Measurements from ENCODE around the gene ZSWIM8. TPM values are rescaled to one million over a fixed set of nuclear protein-coding genes. Genes with fewer than 3 reads are reported as not detected.
A peak's percentile ranks its signal among the peaks of the same experiment; 100 is the strongest.
"Not testable (repeated sequence)": the region's sequence is repeated elsewhere in the genome, so short reads cannot be mapped to it uniquely, and the experiment has no call there.

Gene ZSWIM8
- total RNA-seq, 6 experiments from 2014 or later, result 52.2 to 107 (median 77.5) TPM

- intact Hi-C loops (cut with DNase I), result no loop called here
- Histone ChIP-seq H3K36me3 (peaks cover 0 to 76% (median 50%) of the 10 kb centered on the region in 4 donors), H3K9me3 (no peaks in the 10 kb centered on the region), H3K27me3 (no peaks in the 10 kb centered on the region), H3K4me1 (peaks cover 0 to 16% (median 5%) of the 10 kb centered on the region in 4 donors), H3K27ac (no peak overlapping the region), H3K4me3 (no peak overlapping the region)
- ATAC-seq (no peak), DNase-seq (no peak)
- 84% methylated on average over 12 of the region's 22 CpGs for WGBS (ENCODE audit: insufficient coverage, low coverage, low lambda C conversion rate, missing lambda C conversion rate)
- no peak for TF ChIP-seq CTCF (IDR thresholded peaks at IDR 0.05)
- TF ChIP-seq POLR2A (IDR thresholded peaks at IDR 0.05), result no peak
Measured at GRCh38 chr10:73790886-73791625, 5.7 kb downstream of the ZSWIM8 start.

- Histone ChIP-seq H3K36me3 (peaks cover 0 to 84% (median 53%) of the 10 kb centered on the region in 4 donors), H3K4me3 (no peak overlapping the region), H3K27ac (no peak overlapping the region), H3K9me3 (no peaks in the 10 kb centered on the region), H3K4me1 (peaks cover 0 to 12% (median 4%) of the 10 kb centered on the region in 4 donors), H3K27me3 (no peaks in the 10 kb centered on the region)
- intact Hi-C loops (cut with DNase I), result no loop called here
- DNase-seq (peak in 1 of 3 donors; percentile 18), ATAC-seq (no peak)
- 86% methylated on average over 8 of the region's 26 CpGs for WGBS (ENCODE audit: insufficient coverage, low coverage, low lambda C conversion rate, missing lambda C conversion rate)
- TF ChIP-seq POLR2A (IDR thresholded peaks at IDR 0.05) (no peak), CTCF (IDR thresholded peaks at IDR 0.05) (no peak)
Measured at GRCh38 chr10:73791871-73792400, 6.5 kb downstream of the ZSWIM8 start.

GRCh38 chr10:73793456-73793855 is 8.1 kb downstream of the ZSWIM8 start:
- no peaks in the 10 kb centered on the region for H3K27me3 ChIP-seq
- intact Hi-C loops (cut with DNase I), result no loop called here
- H3K4me1 ChIP-seq, result no peaks in the 10 kb centered on the region
- H3K36me3 ChIP-seq, result peaks cover 0 to 100% (median 60%) of the 10 kb centered on the region in 4 donors
- DNase-seq, result peak in 1 of 3 donors; percentile 14
- H3K4me3 ChIP-seq, result no peak overlapping the region
- no peak overlapping the region for H3K27ac ChIP-seq
- no peaks in the 10 kb centered on the region for H3K9me3 ChIP-seq
- no peak for TF ChIP-seq POLR2A (IDR thresholded peaks at IDR 0.05)
- TF ChIP-seq CTCF (IDR thresholded peaks at IDR 0.05), result no peak
- ATAC-seq, result no peak
- WGBS (ENCODE audit: insufficient coverage, low coverage, low lambda C conversion rate, missing lambda C conversion rate), result 92% methylated on average over 4 of the region's 5 CpGs

- ATAC-seq; H3K27ac ChIP-seq; H3K4me3 ChIP-seq; H3K9me3 ChIP-seq; H3K4me1 ChIP-seq; intact Hi-C loops (cut with DNase I); H3K27me3 ChIP-seq: not testable (repeated sequence)
- peaks cover 0 to 100% (median 57%) of the 10 kb centered on the region in 4 donors for H3K36me3 ChIP-seq
- WGBS (ENCODE audit: insufficient coverage, low coverage, low lambda C conversion rate, missing lambda C conversion rate), result 87% methylated on average over 6 of the region's 10 CpGs
- peak in 1 of 3 donors; percentile 7 for DNase-seq
Measured at GRCh38 chr10:73795491-73795890, 10.1 kb downstream of the ZSWIM8 start.

- peak in 1 of 3 donors; percentile 2 for DNase-seq
- H3K9me3 ChIP-seq; ATAC-seq; H3K27ac ChIP-seq; H3K4me1 ChIP-seq; H3K27me3 ChIP-seq; intact Hi-C loops (cut with DNase I); H3K4me3 ChIP-seq: not testable (repeated sequence)
- peaks cover 0 to 98% (median 55%) of the 10 kb centered on the region in 4 donors for H3K36me3 ChIP-seq
- WGBS (ENCODE audit: insufficient coverage, low coverage, low lambda C conversion rate, missing lambda C conversion rate), result 97% methylated on average over 8 of the region's 8 CpGs
Measured at GRCh38 chr10:73796035-73796434, 10.6 kb downstream of the ZSWIM8 start.
